HG03342 (cell line): ENCODE measurements around the gene EML1.

Source experiments
- ATAC-seq: cut with Tn5 transposase; IDR thresholded peaks from one replicate; pipeline ENCODE4 v1.9.1; 2021; ENCODE audit warnings: mild to moderate bottlenecking, moderate library complexity; ENCODE audit not compliant: unreplicated experiment

Gene EML1

DNA sequence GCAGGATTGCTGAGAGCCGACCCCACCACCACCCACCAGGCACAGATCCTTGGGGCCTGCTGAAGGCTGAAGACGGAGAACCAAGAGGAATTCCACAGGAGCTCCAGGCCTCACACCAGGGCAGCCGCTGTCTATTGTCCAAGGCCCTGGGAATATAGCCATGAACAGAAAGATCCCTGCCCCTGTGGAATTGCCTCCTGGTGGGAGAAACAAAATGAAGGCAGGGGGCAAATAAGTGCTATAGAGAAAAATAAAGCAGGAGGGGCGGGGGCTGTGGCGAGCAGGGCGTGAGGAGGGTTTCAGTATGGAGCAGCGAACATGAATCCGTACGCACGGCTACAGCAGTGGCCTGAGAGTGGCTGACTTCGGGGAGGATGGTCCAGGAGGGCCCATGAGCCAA is 96.1 kb downstream of the EML1 start:
- no peak for ATAC-seq

DNA sequence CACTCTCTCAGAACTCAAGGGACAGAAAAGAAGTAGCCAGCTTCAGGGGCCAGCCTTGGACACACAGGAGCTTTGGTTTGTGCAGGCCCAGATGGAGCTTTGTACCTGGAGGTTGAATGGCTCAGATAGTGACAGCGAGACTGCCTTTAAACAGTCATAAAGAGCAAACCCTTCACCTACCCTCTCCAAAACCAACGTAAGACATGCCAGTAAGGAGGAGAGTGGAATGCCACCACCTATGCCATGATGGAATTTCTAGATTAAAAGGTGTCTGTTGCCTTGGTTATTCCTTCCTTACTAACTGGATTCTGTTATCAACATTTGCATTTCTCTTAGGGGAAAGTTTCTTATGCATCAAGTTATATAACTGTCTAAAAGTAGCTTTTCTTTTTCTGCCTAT is 98.1 kb downstream of the EML1 start:
- ATAC-seq, result no peak

GRCh38 chr14:99891900-99892299 is 98.7 kb downstream of the EML1 start:
- ATAC-seq, result no peak

DNA sequence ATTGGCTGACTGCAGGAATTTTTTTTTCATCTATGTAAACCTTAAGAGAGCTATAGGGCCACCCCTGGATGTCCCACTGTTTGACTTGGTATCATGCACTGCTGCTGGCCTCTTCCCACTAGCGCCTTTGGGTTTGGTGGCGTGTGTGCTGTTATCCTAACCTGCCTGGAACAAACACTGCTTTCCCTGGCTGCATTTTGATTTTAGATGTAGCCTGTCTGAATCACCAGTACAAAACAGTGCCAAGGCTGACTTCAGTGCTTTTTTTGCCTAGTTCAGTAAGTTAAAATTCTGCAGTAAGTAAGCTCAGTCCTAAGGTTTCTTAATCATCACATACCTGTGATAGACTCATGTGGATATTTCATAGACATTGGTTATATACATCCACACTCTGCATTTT is 99.2 kb downstream of the EML1 start:
- ATAC-seq, result no peak

DNA sequence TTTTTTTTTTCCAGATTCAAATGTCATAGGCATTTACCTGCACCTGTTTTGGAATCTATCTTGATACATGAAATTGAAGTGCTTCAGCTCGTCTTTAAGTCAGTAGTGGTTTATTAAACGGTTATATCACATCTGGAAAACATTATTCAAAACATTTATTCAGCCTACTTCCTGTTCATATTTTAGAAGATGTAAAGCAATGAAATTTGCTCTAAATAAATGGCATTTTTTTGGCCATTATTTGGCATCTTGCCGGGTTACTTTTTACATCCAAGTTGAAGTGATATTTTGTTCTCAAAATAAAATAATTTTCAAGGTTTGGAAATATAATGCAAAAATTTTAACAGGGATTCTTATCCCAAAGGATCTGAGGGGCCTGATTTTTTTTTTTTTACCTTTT is 103.1 kb downstream of the EML1 start:
- no peak for ATAC-seq

DNA sequence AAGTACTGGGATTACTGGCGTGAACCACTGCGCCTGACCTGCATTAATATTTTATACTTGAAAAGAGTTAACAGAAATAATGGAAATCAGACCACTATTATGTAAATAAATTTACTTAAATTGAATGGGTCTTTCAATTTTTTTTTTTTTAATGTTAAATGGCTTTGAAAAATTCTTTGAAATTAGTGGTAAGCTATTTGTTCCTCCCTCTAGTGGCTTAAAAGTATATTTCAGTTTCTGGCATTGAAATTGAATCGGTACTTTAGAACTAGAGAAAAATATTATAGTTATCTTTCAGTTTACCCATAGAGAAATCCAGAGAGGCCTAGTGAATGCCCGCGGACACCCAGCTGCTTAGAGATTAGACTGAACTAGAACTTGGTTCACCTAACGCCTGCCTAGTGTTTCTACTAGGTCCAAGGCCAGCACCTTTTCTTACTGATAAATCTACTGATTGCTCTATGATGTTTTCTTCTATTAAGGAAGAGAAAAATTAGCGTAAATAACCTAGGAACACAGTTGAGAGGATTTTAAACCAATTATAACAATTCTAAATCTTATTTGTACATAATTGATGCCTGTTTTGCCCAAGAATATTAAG is 106.5 kb downstream of the EML1 start:
- ATAC-seq, result no peak

DNA sequence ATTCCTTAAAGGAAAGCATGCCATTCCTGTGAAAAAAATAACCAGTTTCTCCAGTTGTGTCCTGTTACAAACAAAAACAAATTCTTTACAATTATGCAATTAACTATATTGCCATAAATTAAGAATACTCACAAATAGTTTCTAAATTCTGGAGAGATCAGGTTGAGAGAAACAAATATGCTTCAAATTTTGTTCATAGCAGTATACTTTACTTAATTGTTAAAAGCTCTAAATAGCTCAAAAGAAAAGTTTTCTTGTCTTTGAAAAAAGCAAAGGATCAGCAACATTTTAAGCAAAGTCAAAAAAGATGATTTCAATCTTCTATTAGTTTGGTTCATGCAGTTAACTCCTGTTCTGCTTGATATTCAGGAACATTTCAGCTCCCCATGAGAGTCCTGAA is 109.7 kb downstream of the EML1 start:
- no peak for ATAC-seq

GRCh38 chr14:99904506-99904905 is 111.3 kb downstream of the EML1 start:
- ATAC-seq, result no peak

- no peak for ATAC-seq
Measured at GRCh38 chr14:99905121-99905520, 111.9 kb downstream of the EML1 start.

DNA sequence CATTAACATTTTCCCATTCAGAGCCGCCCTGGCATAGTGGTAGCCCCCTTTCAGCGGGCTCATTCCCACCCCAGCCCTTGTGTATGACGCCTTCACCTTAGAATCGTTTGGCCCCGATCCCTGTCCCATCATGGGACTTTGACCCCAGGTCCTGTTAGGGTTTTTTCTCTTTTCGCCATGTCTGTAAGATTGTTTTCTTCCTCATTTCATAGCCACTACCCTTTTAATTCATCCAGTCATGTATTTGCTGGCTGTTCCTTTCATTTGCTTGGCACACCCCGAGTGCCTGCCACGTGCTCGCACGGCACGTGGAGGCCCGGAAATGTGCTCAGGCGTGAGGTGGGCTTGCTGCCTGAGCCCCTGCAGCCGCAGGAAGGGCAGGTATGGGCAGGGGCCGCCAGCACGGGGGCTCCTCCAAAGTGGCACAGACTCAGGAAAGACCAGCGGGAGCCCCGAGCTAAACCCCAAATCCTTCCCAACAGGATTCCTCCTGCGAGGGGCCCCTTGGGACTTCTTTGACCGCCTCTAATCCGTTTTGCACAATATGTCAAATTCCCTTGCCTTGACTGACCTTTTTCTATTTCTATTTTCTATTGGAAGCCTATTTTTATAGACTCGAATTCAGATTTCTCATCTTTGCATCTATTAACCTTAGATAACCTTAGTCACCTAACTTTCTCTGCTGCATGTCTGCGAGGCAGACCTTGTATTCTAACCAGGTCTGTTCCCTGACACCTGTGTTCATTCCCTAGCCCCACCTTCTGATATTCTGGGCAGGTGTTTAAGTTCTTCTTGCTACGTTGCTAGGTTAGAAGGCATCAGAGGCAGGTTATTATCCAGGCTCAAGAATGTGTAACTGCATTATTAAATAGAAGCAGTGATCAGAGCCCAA is 114.8 kb downstream of the EML1 start:
- ATAC-seq, result no peak

DNA sequence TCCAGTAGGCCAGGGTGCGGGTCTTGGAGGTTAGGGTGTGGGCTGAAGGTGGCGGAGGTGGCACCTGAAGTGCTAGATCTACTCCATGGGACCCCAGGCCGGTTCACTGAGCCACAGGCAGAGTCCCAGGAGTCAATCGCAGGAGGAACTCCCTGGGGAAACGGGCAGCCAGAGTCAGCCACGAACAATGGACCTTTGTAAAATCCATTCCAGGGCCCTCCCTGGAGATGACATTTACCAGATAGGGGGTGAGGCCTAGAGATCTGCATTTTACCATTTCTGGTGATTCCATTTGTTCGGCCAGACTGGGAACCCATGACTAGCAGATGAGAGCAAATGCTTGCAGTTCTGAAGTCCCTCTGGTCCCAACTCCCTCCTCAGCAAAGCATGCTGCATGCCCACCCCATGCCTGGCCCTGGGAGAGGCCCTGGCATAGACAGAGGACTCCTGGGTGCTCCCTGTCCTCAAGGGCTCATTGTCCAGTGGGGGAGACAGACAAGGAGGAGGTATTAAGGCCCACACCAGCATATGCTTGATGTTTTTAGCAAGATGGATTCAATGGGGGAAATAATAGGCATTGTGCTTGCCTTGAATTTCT is 115.5 kb downstream of the EML1 start:
- ATAC-seq, result no peak

DNA sequence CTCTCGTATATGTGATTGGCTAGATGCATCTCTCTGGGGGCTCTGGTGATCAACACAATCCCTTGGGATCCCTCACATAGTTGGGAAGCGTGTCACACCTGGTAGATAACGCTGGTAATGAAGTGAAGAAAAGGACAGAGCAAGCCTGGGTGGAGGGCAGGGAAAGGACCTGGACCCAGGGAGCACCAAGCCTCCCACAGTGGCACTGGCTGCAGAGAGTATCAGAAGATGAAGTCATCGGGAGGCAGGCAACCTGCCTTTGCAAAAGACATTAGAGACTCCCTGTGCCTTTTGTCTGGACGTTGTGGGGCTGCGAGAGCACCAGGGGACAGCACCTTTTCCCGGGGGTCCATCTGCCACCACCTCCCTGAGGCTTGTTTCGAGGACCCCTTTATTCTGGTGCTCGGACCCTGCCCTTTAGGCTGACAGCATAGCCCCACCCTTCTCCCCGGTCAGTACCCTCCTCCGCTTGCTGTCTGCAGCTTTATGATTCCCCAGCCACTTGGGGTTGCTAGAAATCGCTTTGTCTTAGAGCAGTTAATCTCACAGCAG is 116.4 kb downstream of the EML1 start:
- no peak for ATAC-seq

- no peak for ATAC-seq
Measured at GRCh38 chr14:99910337-99911309, 117.4 kb downstream of the EML1 start.

- no peak for ATAC-seq
Measured at GRCh38 chr14:99915305-99916090, 122.3 kb downstream of the EML1 start.

DNA sequence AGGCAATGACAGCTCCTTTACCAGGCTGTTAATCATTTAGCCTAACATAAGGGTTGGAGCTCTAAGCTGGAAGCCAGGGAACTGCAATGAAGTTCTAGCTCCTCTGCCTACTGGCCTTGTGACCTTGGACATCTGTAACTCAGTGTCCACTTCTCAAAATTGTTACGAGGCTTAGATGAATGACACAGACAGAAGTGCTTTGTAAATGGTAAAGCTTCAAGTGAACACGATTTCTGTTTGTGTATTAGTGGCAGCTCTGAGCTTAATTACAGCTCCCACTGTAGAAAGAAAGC is 122.8 kb downstream of the EML1 start:
- ATAC-seq, result no peak

DNA sequence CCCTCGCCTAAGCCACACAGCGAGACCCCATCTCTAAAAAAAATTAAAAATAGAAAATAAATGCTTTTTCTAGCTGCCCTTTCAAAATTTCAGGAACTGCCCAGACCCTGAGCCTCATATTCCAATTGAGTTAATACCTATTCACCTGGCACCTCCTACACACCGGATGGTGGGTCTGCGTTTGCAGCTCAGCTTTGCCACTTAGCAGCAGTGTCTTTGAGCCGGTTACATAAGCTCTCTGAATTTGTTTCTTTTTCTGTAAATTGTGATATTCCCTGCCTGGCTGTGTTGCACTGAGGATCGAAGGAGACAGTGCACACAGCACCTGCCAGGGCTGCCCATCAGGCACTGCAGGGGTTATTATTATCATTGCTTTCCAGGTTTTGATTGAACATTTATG is 125.6 kb downstream of the EML1 start:
- no peak for ATAC-seq

DNA sequence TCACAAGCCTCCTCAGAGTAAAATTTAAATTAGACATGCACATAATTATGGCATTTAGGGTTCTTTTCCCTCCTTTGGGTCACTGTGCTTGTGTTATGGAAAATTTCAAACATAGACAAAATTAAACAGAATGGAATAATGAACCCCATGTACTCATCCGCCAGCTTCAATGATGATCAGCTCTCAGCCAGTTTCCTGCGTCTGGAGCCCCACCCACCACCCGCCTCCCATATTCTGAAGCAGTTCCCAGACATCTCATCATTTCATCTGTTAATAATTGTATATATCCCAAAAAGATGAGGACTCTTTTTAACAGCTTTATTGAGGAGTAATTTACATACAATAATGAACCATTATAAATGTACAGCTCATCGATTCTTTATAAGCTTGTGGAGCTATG is 128.2 kb downstream of the EML1 start:
- ATAC-seq, result no peak

DNA sequence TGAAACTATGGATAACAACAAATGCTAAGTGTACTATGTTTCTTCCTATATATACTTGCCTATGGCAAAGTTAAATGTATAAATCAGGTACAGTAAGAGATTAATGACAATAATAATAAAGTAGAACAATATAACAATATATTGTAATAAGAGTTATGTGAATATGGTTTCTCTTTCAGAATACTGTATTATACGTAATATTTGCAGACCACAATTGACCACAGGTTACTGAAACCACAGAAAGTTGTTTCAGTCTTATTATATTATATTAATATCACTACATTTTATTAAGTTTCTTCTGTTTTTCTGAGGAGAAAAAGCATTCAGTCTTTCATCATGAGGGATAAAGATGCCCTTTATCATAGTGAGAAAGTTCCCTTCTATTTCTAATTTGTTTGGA is 131.2 kb downstream of the EML1 start:
- peak; percentile 61 for ATAC-seq

- no peak for ATAC-seq
Measured at GRCh38 chr14:99925471-99925870, 132.3 kb downstream of the EML1 start.

DNA sequence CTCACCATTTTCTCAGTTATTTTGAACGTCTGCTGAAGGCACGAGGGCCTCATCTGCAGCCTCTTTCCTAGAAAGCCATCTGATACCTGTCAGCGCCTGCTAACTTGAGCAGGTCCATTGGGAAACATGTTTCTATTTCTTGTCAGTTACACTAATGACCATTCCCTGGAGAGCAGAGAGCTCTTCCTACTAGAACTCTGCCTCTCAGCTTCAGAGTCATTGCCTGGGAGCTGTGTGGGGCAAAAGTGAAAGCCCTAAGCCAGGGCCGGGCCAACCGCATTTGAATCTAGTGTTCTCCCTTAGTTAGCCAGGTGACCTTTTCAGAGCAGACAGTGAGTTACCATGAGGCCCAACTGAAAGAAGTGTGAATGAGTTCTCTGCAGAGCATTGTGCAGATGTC is 135.8 kb downstream of the EML1 start:
- ATAC-seq, result no peak
